H9 (cell line): Measurements from ENCODE around the gene PPFIA2. TPM values are rescaled to one million over a fixed set of nuclear protein-coding genes. Genes with fewer than 3 reads are reported as not detected.

Experiments
- DNase-seq: peaks from one replicate; pipeline ENCODE4 v3.0.0-alpha.2; 2017
- H2AFZ ChIP-seq: one replicate; pipeline ENCODE4 v1.6.1; 2013; ENCODE audit warnings: mild to moderate bottlenecking, low read length, control low read depth, moderate library complexity
- H2AK5ac ChIP-seq: 2 replicates; pipeline ENCODE4 v1.6.1; 2013; ENCODE audit warnings: low read length, control low read depth, mixed read lengths; ENCODE audit not compliant: insufficient read length
- H2BK120ac ChIP-seq: one replicate; pipeline ENCODE4 v1.6.1; 2013; ENCODE audit warnings: low read depth, mild to moderate bottlenecking, low read length, control low read depth, inconsistent platforms; ENCODE audit not compliant: poor library complexity, severe bottlenecking
- H2BK12ac ChIP-seq: 2 replicates; pipeline ENCODE4 v1.6.1; 2013; ENCODE audit warnings: low read length, control low read depth, mixed read lengths, low read depth; ENCODE audit not compliant: insufficient read length
- H2BK15ac ChIP-seq: 2 replicates; pipeline ENCODE4 v1.6.1; 2013; ENCODE audit warnings: low read depth, low read length, control low read depth
- H2BK20ac ChIP-seq: one replicate; pipeline ENCODE4 v1.6.1; 2013; ENCODE audit warnings: low read depth, mild to moderate bottlenecking, low read length, control low read depth, inconsistent platforms; ENCODE audit not compliant: poor library complexity, severe bottlenecking
- H2BK5ac ChIP-seq: 2 replicates; pipeline ENCODE4 v1.6.1; 2013; ENCODE audit warnings: low read length, control low read depth, mixed read lengths; ENCODE audit not compliant: insufficient read length
- H3K14ac ChIP-seq: 2 replicates; pipeline ENCODE4 v1.6.1; 2013; ENCODE audit warnings: low read length, control low read depth; ENCODE audit not compliant: insufficient read depth
- H3K18ac ChIP-seq: 2 replicates; pipeline ENCODE4 v1.6.1; 2013; ENCODE audit warnings: low read depth, mild to moderate bottlenecking, mixed read lengths, low read length, control low read depth; ENCODE audit not compliant: insufficient read length
- H3K23ac ChIP-seq: 2 replicates; pipeline ENCODE4 v1.6.1; 2013; ENCODE audit warnings: low read length, control low read depth, mixed read lengths, low read depth; ENCODE audit not compliant: insufficient read length
- H3K23me2 ChIP-seq: 2 replicates; pipeline ENCODE4 v1.6.1; 2013; ENCODE audit warnings: low read depth, mild to moderate bottlenecking, mixed read lengths, low read length, control low read depth; ENCODE audit not compliant: insufficient read length, poor library complexity, severe bottlenecking
- H3K27ac ChIP-seq: 2 replicates; pipeline ENCODE4 v1.5.1; 2013; ENCODE audit warnings: low read length, control low read depth, mixed read lengths, low read depth; ENCODE audit not compliant: insufficient read length
- H3K27me3 ChIP-seq: 2 replicates; pipeline ENCODE4 v1.6.1; 2013; ENCODE audit warnings: low read length, control low read depth, inconsistent platforms; ENCODE audit not compliant: insufficient read depth
- H3K4ac ChIP-seq: 2 replicates; pipeline ENCODE4 v1.6.1; 2013; ENCODE audit warnings: low read depth, mild to moderate bottlenecking, control low read depth, inconsistent platforms, low read length, moderate library complexity
- H3K4me1 ChIP-seq: 2 replicates; pipeline ENCODE4 v1.6.1; 2013; ENCODE audit warnings: low read length, control low read depth, inconsistent platforms; ENCODE audit not compliant: insufficient read depth
- H3K4me2 ChIP-seq: 2 replicates; pipeline ENCODE4 v1.6.1; 2013; ENCODE audit warnings: low read length, control low read depth, mixed read lengths; ENCODE audit not compliant: insufficient read length, insufficient read depth
- H3K56ac ChIP-seq: 2 replicates; pipeline ENCODE4 v1.6.1; 2013; ENCODE audit warnings: low read depth, mild to moderate bottlenecking, mixed read lengths, low read length, control low read depth; ENCODE audit not compliant: insufficient read length
- H3K79me1 ChIP-seq: 2 replicates; pipeline ENCODE4 v1.6.1; 2013; ENCODE audit warnings: low read depth, mild to moderate bottlenecking, moderate library complexity, low read length, control low read depth, inconsistent platforms; ENCODE audit not compliant: insufficient read depth, poor library complexity, severe bottlenecking
- H3K79me2 ChIP-seq: 2 replicates; pipeline ENCODE4 v1.6.1; 2013; ENCODE audit warnings: low read length, control low read depth, inconsistent platforms; ENCODE audit not compliant: insufficient read depth
- H3K9ac ChIP-seq: 2 replicates; pipeline ENCODE4 v1.6.1; 2013; ENCODE audit warnings: low read length, control low read depth, mixed read lengths; ENCODE audit not compliant: insufficient read length; ENCODE audit errors: extremely low read depth
- H3K9me3 ChIP-seq: one replicate; pipeline ENCODE4 v1.6.1; 2013; ENCODE audit warnings: low read depth, low read length, inconsistent platforms; ENCODE audit not compliant: control insufficient read depth
- H3T11ph ChIP-seq: one replicate; pipeline ENCODE4 v1.6.1; 2013; ENCODE audit warnings: mild to moderate bottlenecking, low read length, control low read depth, inconsistent platforms
- H4K20me1 ChIP-seq: one replicate; pipeline ENCODE4 v1.6.1; 2013; ENCODE audit not compliant: control insufficient read depth, insufficient read length, insufficient read depth
- H4K5ac ChIP-seq: 2 replicates; pipeline ENCODE4 v1.6.1; 2013; ENCODE audit warnings: low read depth, mild to moderate bottlenecking, mixed read lengths, low read length, control low read depth; ENCODE audit not compliant: insufficient read length
- H4K8ac ChIP-seq: replicated peaks from 2 replicates; pipeline ENCODE4 v1.6.1; 2013; ENCODE audit warnings: low read length, control low read depth, mixed read lengths, low read depth; ENCODE audit not compliant: insufficient read length
- H4K91ac ChIP-seq: 2 replicates; pipeline ENCODE4 v1.6.1; 2013; ENCODE audit warnings: low read depth, mild to moderate bottlenecking, moderate library complexity, mixed read lengths, low read length, control low read depth; ENCODE audit not compliant: insufficient read length
- H3K27ac Mint-ChIP-seq, 3 experiments: 2 replicates in 2 of 3; 3 replicates in 1 of 3; pipeline ENCODE4 v1.8.0; 2020 to 2021; ENCODE audit warnings: mixed read lengths in 3 of 3, mild to moderate bottlenecking in 1 of 3, moderate library complexity in 1 of 3
- H3K27me3 Mint-ChIP-seq: 2 replicates; pipeline ENCODE4 v1.8.0; 2021; ENCODE audit warnings: low read depth, mild to moderate bottlenecking, moderate library complexity, mixed read lengths
- H3K36me3 Mint-ChIP-seq, 3 experiments: 2 replicates in 2 of 3; 3 replicates in 1 of 3; pipeline ENCODE4 v1.8.0; 2020 to 2021; ENCODE audit warnings: low read depth in 3 of 3, mixed read lengths in 3 of 3; ENCODE audit not compliant: insufficient read depth in 1 of 3
- H3K4me1 Mint-ChIP-seq, 2 experiments: 2 replicates each; pipeline ENCODE4 v1.8.0; 2020; ENCODE audit warnings: mixed read lengths in 2 of 2
- H3K4me3 Mint-ChIP-seq, 2 experiments: 2 replicates in 1 of 2; 3 replicates in 1 of 2; pipeline ENCODE4 v1.8.0; 2020 to 2021; ENCODE audit warnings: mild to moderate bottlenecking in 2 of 2, mixed read lengths in 2 of 2, moderate library complexity in 1 of 2
- H3K9me3 Mint-ChIP-seq, 2 experiments: 2 replicates in 1 of 2; 3 replicates in 1 of 2; pipeline ENCODE4 v1.8.0; 2020; ENCODE audit warnings: mild to moderate bottlenecking in 2 of 2, mixed read lengths in 2 of 2, moderate library complexity in 1 of 2
- CTCF ChIP-seq: fragments of 200-600 bp; sonication (generic); conservative IDR thresholded peaks from 3 replicates; pipeline ENCODE4 v1.8.0; 2021; ENCODE audit warnings: antibody characterized with exemption, mild to moderate bottlenecking
- WGBS: extraction: QIAGEN DNeasy Blood & Tissue Kit; methylation state at CpG from one replicate; pipeline ENCODE4 v1.1.7; 2013; ENCODE audit warnings: missing lambda C conversion rate, low lambda C conversion rate, mixed read lengths; ENCODE audit not compliant: insufficient read length; ENCODE audit errors: extremely low coverage; 5-methylcytosine and 5-hydroxymethylcytosine counted together
- total RNA-seq: library from RNA; stranded (reverse); gene quantifications from 2 replicates; pipeline ENCODE4 v1.2.1, GENCODE V29; 2021

Gene PPFIA2
- total RNA-seq, 1 experiment from 2014 or later = 1.3 TPM

GRCh38 chr12:81461163-81461562 is 298.0 kb downstream of the PPFIA2 start:
- H3K27me3 Mint-ChIP-seq = no peaks in the 10 kb centered on the region
- Histone ChIP-seq H3K23me2 (no peaks in the 10 kb centered on the region), H3K9ac (no peak overlapping the region), H3K79me1 (no peaks in the 10 kb centered on the region), H3K4ac (no peak overlapping the region), H4K20me1 (no peaks in the 10 kb centered on the region), H4K8ac (no peak overlapping the region), H3K9me3 (no peaks in the 10 kb centered on the region), H2BK120ac (no peak overlapping the region), H2AK5ac (no peak overlapping the region), H2AFZ (no peak overlapping the region), H2BK15ac (no peak overlapping the region), H4K91ac (no peak overlapping the region), H3K18ac (no peak overlapping the region), H3K14ac (no peak overlapping the region), H3K4me1 (no peaks in the 10 kb centered on the region), H3K23ac (no peak overlapping the region), H2BK12ac (no peak overlapping the region), H2BK5ac (no peak overlapping the region), H3K79me2 (no peaks in the 10 kb centered on the region), H3K56ac (no peak overlapping the region), H3T11ph (no peak overlapping the region), H3K4me2 (no peak overlapping the region), H3K27me3 (no peaks in the 10 kb centered on the region), H3K27ac (no peak overlapping the region), H2BK20ac (no peak overlapping the region), H4K5ac (no peak overlapping the region)
- no peaks in the 10 kb centered on the region for H3K9me3 Mint-ChIP-seq
- H3K4me3 Mint-ChIP-seq = no peak overlapping the region
- H3K4me1 Mint-ChIP-seq = no peaks in the 10 kb centered on the region
- TF ChIP-seq CTCF = peak; percentile 67
- no peak for DNase-seq
- WGBS = no CpG with 5 or more reads among the region's 4 CpGs
- H3K36me3 Mint-ChIP-seq = no peaks in the 10 kb centered on the region
- H3K27ac Mint-ChIP-seq = no peak overlapping the region
